Tibial nerve (tissue), 4 donors: ENCODE measurements around the gene TAF4.

Source experiments
- CTCF ChIP-seq, 5 experiments: fragments of 200-600 bp in 3 of 5; fragments of 450-650 bp in 2 of 5; sonication (generic) in 3 of 5; IDR thresholded peaks; one replicate each; pipeline ENCODE4 v1.5.1; 2016 to 2019; ENCODE audit warnings: antibody characterized with exemption in 5 of 5, mild to moderate bottlenecking in 3 of 5, moderate library complexity in 2 of 5
- EP300 ChIP-seq, 2 donors: sonication (generic); formaldehyde crosslinking; IDR thresholded peaks; one replicate each; pipeline ENCODE4 v1.6.1; 2017; ENCODE audit warnings: antibody characterized with exemption in 2 of 2, mild to moderate bottlenecking in 1 of 2
- POLR2A ChIP-seq, 2 donors: fragments of 450-650 bp; IDR thresholded peaks; one replicate each; pipeline ENCODE4 v1.6.1; 2017; ENCODE audit warnings: antibody characterized with exemption in 2 of 2, mild to moderate bottlenecking in 2 of 2, moderate library complexity in 2 of 2

GRCh38 chr20:61925555-61926252 lies 140.0 kb downstream of the TAF4 start:
- no peak for TF ChIP-seq CTCF (IDR thresholded peaks at IDR 0.05)
- no peak for TF ChIP-seq POLR2A (IDR thresholded peaks at IDR 0.05)
- no peak for TF ChIP-seq EP300 (IDR thresholded peaks at IDR 0.05)
